HepG2 (cell line): Measurements from ENCODE around the gene SLC4A11. TPM values are rescaled to one million over a fixed set of nuclear protein-coding genes. Genes with fewer than 3 reads are reported as not detected.
A peak's percentile ranks its signal among the peaks of the same experiment; 100 is the strongest.

Source experiments
- ARNTL ChIP-seq: sonication (generic); formaldehyde crosslinking; IDR thresholded peaks from 2 replicates; pipeline ENCODE4 v1.4.0; 2020; ENCODE audit warnings: mild to moderate bottlenecking, missing genetic modification reagents
- CSRNP1 ChIP-seq: sonication (generic); formaldehyde crosslinking; IDR thresholded peaks from 2 replicates; pipeline ENCODE4 v1.8.1; 2023; ENCODE audit warnings: mild to moderate bottlenecking, missing genetic modification reagents
- ERF ChIP-seq: IDR thresholded peaks from 2 replicates; pipeline ENCODE4 v1.6.1; 2018; ENCODE audit warnings: missing biosample characterization, missing genetic modification reagents
- ESRRA ChIP-seq: sonication (generic); formaldehyde crosslinking; IDR thresholded peaks from 2 replicates; pipeline ENCODE4 v1.5.1; 2020; ENCODE audit warnings: mild to moderate bottlenecking, low read depth, missing genetic modification reagents
- JARID2 ChIP-seq: sonication (generic); formaldehyde crosslinking; IDR thresholded peaks from 2 replicates; pipeline ENCODE4 v1.8.1; 2023; ENCODE audit warnings: missing genetic modification reagents, inconsistent platforms; ENCODE audit not compliant: insufficient replicate concordance
- JUND ChIP-seq: sonication (generic); formaldehyde crosslinking; IDR thresholded peaks from 2 replicates; pipeline ENCODE4 v1.8.0; 2022; ENCODE audit warnings: mild to moderate bottlenecking, missing genetic modification reagents
- MEF2D ChIP-seq: sonication (generic); formaldehyde crosslinking; IDR thresholded peaks from 2 replicates; pipeline ENCODE4 v1.5.1; 2020; ENCODE audit warnings: mild to moderate bottlenecking, missing genetic modification reagents
- NRL ChIP-seq: sonication (generic); formaldehyde crosslinking; IDR thresholded peaks from 2 replicates; pipeline ENCODE4 v1.5.0; 2020; ENCODE audit warnings: missing genetic modification reagents, mild to moderate bottlenecking, moderate library complexity, borderline replicate concordance
- RBFOX2 ChIP-seq: fragments of 200-400 bp; formaldehyde crosslinking; IDR thresholded peaks from 2 replicates; pipeline ENCODE4 v1.6.1; 2017; ENCODE audit warnings: low read depth, mild to moderate bottlenecking, low read length
- RNF219 ChIP-seq: sonication (generic); formaldehyde crosslinking; IDR thresholded peaks from 2 replicates; pipeline ENCODE4 v1.5.0; 2020; ENCODE audit warnings: mild to moderate bottlenecking, missing genetic modification reagents
- SALL1 ChIP-seq: sonication (generic); formaldehyde crosslinking; IDR thresholded peaks from 2 replicates; pipeline ENCODE4 v1.8.0; 2022; ENCODE audit warnings: mild to moderate bottlenecking, missing genetic modification reagents
- SKI ChIP-seq: fragments of 450-650 bp; IDR thresholded peaks from one replicate; pipeline ENCODE4 v1.6.1; 2018; ENCODE audit warnings: mild to moderate bottlenecking; ENCODE audit not compliant: partially characterized antibody
- STAT6 ChIP-seq: sonication (generic); formaldehyde crosslinking; IDR thresholded peaks from 2 replicates; pipeline ENCODE4 v1.4.0; 2020; ENCODE audit warnings: missing genetic modification reagents, mild to moderate bottlenecking, borderline replicate concordance
- TBP ChIP-seq: sonication (generic); formaldehyde crosslinking; IDR thresholded peaks from 2 replicates; pipeline ENCODE4 v1.5.0; 2020; ENCODE audit warnings: missing genetic modification reagents
- TEF ChIP-seq: sonication (generic); formaldehyde crosslinking; IDR thresholded peaks from 2 replicates; pipeline ENCODE4 v1.5.0; 2020; ENCODE audit warnings: missing genetic modification reagents
- TFDP2 ChIP-seq: sonication (generic); formaldehyde crosslinking; IDR thresholded peaks from 2 replicates; pipeline ENCODE4 v1.4.0; 2020; ENCODE audit warnings: missing genetic modification reagents
- TMF1 ChIP-seq: sonication (generic); formaldehyde crosslinking; IDR thresholded peaks from 2 replicates; pipeline ENCODE4 v1.8.1; 2022; ENCODE audit warnings: low read depth, missing genetic modification reagents
- TSC22D2 ChIP-seq: sonication (generic); formaldehyde crosslinking; IDR thresholded peaks from 2 replicates; pipeline ENCODE4 v1.5.1; 2020; ENCODE audit warnings: missing genetic modification reagents, mild to moderate bottlenecking, borderline replicate concordance
- ZC3H4 ChIP-seq: sonication (generic); formaldehyde crosslinking; IDR thresholded peaks from 2 replicates; pipeline ENCODE4 v1.4.0; 2020; ENCODE audit warnings: missing genetic modification reagents, borderline replicate concordance
- ZNF138 ChIP-seq: sonication (generic); formaldehyde crosslinking; IDR thresholded peaks from 2 replicates; pipeline ENCODE4 v1.5.0; 2020; ENCODE audit warnings: mild to moderate bottlenecking, low read depth, missing genetic modification reagents
- ZNF431 ChIP-seq: sonication (generic); formaldehyde crosslinking; IDR thresholded peaks from 2 replicates; pipeline ENCODE4 v1.9.0; 2022; ENCODE audit warnings: missing genetic modification reagents, low read depth, mild to moderate bottlenecking, borderline replicate concordance
- polyA plus RNA-seq, 8 experiments: library from polyadenylated mRNA; depleted of rRNA in 3 of 8; stranded (reverse) in 7 of 8; unstranded in 1 of 8; fragments of >200 nt; fragmentation: Illumina TruSeq in 4 of 8; extraction: Trizol in 4 of 8; gene quantifications; 2 replicates each; pipeline versions ENCODE4 v1.2.1 to v1.2.3, GENCODE V29; 2011 to 2016; ENCODE audit warnings: low read depth in 4 of 8, missing spikeins in 1 of 8, mixed read lengths in 1 of 8; ENCODE audit not compliant: insufficient read depth in 1 of 8
- total RNA-seq, 5 experiments: library from RNA; depleted of rRNA; stranded (reverse); fragments of >200 nt; fragmentation: Illumina TruSeq; extraction: Trizol; gene quantifications; 2 replicates each; pipeline ENCODE4 v1.2.3, GENCODE V29; 2016; ENCODE audit warnings: low read depth in 1 of 5

The SLC4A11 gene
- total and polyA plus RNA-seq, 2 of the 13 experiments (the other 11 are each of a cell fraction or from before 2014, with no cell fraction given) = 3.9 to 27.0 TPM

- TF ChIP-seq ZNF138 (CRISPR knock-in tag) (peak; percentile 80; the same call in 1 of the 2 replicates), JARID2 (peak; percentile 88), ARNTL (0 out of 2 replicates have a peak, but pooled peaks have one; percentile 25), TBP (CRISPR knock-in tag) (no peak; the same call in 1 of the 2 replicates), ZNF431 (CRISPR knock-in tag) (0 out of 2 replicates have a peak, but pooled peaks have one; percentile 36), NRL (peak; percentile 91), TEF (CRISPR knock-in tag) (no peak), RNF219 (CRISPR knock-in tag) (no peak), TSC22D2 (CRISPR knock-in tag) (peak; percentile 84; the same call in 1 of the 2 replicates), RBFOX2 (peak; percentile 95), SALL1 (CRISPR knock-in tag) (peak; percentile 95), SKI (peak; percentile 48), TMF1 (CRISPR knock-in tag) (no peak), ERF (CRISPR knock-in tag) (peak; percentile 96), TFDP2 (peak; percentile 67; the same call in 1 of the 2 replicates), STAT6 (CRISPR knock-in tag) (0 out of 2 replicates have a peak, but pooled peaks have one; percentile 61), CSRNP1 (peak; percentile 95), ZC3H4 (CRISPR knock-in tag) (0 out of 2 replicates have a peak, but pooled peaks have one; percentile 35), ESRRA (CRISPR knock-in tag) (peak; percentile 75), JUND (CRISPR knock-in tag) (peak; percentile 12; the same call in 1 of the 2 replicates), MEF2D (CRISPR knock-in tag) (peak; percentile 91)
Measured at GRCh38 chr20:3218307-3218988, 20.5 kb downstream of the SLC4A11 start (continued).
